H9 (cell line): ENCODE measurements around the gene ERICH6. TPM values are rescaled to one million over a fixed set of nuclear protein-coding genes. Genes with fewer than 3 reads are reported as not detected.

Experiments
- DNase-seq: peaks from one replicate; pipeline ENCODE4 v3.0.0-alpha.2; 2017
- H2AFZ ChIP-seq: one replicate; pipeline ENCODE4 v1.6.1; 2013; ENCODE audit warnings: mild to moderate bottlenecking, low read length, control low read depth, moderate library complexity
- H2AK5ac ChIP-seq: 2 replicates; pipeline ENCODE4 v1.6.1; 2013; ENCODE audit warnings: low read length, control low read depth, mixed read lengths; ENCODE audit not compliant: insufficient read length
- H2BK120ac ChIP-seq: one replicate; pipeline ENCODE4 v1.6.1; 2013; ENCODE audit warnings: low read depth, mild to moderate bottlenecking, low read length, control low read depth, inconsistent platforms; ENCODE audit not compliant: poor library complexity, severe bottlenecking
- H2BK12ac ChIP-seq: 2 replicates; pipeline ENCODE4 v1.6.1; 2013; ENCODE audit warnings: low read length, control low read depth, mixed read lengths, low read depth; ENCODE audit not compliant: insufficient read length
- H2BK15ac ChIP-seq: 2 replicates; pipeline ENCODE4 v1.6.1; 2013; ENCODE audit warnings: low read depth, low read length, control low read depth
- H2BK20ac ChIP-seq: one replicate; pipeline ENCODE4 v1.6.1; 2013; ENCODE audit warnings: low read depth, mild to moderate bottlenecking, low read length, control low read depth, inconsistent platforms; ENCODE audit not compliant: poor library complexity, severe bottlenecking
- H2BK5ac ChIP-seq: 2 replicates; pipeline ENCODE4 v1.6.1; 2013; ENCODE audit warnings: low read length, control low read depth, mixed read lengths; ENCODE audit not compliant: insufficient read length
- H3K14ac ChIP-seq: 2 replicates; pipeline ENCODE4 v1.6.1; 2013; ENCODE audit warnings: low read length, control low read depth; ENCODE audit not compliant: insufficient read depth
- H3K18ac ChIP-seq: 2 replicates; pipeline ENCODE4 v1.6.1; 2013; ENCODE audit warnings: low read depth, mild to moderate bottlenecking, mixed read lengths, low read length, control low read depth; ENCODE audit not compliant: insufficient read length
- H3K23ac ChIP-seq: 2 replicates; pipeline ENCODE4 v1.6.1; 2013; ENCODE audit warnings: low read length, control low read depth, mixed read lengths, low read depth; ENCODE audit not compliant: insufficient read length
- H3K23me2 ChIP-seq: 2 replicates; pipeline ENCODE4 v1.6.1; 2013; ENCODE audit warnings: low read depth, mild to moderate bottlenecking, mixed read lengths, low read length, control low read depth; ENCODE audit not compliant: insufficient read length, poor library complexity, severe bottlenecking
- H3K27ac ChIP-seq: 2 replicates; pipeline ENCODE4 v1.5.1; 2013; ENCODE audit warnings: low read length, control low read depth, mixed read lengths, low read depth; ENCODE audit not compliant: insufficient read length
- H3K27me3 ChIP-seq: 2 replicates; pipeline ENCODE4 v1.6.1; 2013; ENCODE audit warnings: low read length, control low read depth, inconsistent platforms; ENCODE audit not compliant: insufficient read depth
- H3K4ac ChIP-seq: 2 replicates; pipeline ENCODE4 v1.6.1; 2013; ENCODE audit warnings: low read depth, mild to moderate bottlenecking, control low read depth, inconsistent platforms, low read length, moderate library complexity
- H3K4me1 ChIP-seq: 2 replicates; pipeline ENCODE4 v1.6.1; 2013; ENCODE audit warnings: low read length, control low read depth, inconsistent platforms; ENCODE audit not compliant: insufficient read depth
- H3K4me2 ChIP-seq: 2 replicates; pipeline ENCODE4 v1.6.1; 2013; ENCODE audit warnings: low read length, control low read depth, mixed read lengths; ENCODE audit not compliant: insufficient read length, insufficient read depth
- H3K56ac ChIP-seq: 2 replicates; pipeline ENCODE4 v1.6.1; 2013; ENCODE audit warnings: low read depth, mild to moderate bottlenecking, mixed read lengths, low read length, control low read depth; ENCODE audit not compliant: insufficient read length
- H3K79me1 ChIP-seq: 2 replicates; pipeline ENCODE4 v1.6.1; 2013; ENCODE audit warnings: low read depth, mild to moderate bottlenecking, moderate library complexity, low read length, control low read depth, inconsistent platforms; ENCODE audit not compliant: insufficient read depth, poor library complexity, severe bottlenecking
- H3K79me2 ChIP-seq: 2 replicates; pipeline ENCODE4 v1.6.1; 2013; ENCODE audit warnings: low read length, control low read depth, inconsistent platforms; ENCODE audit not compliant: insufficient read depth
- H3K9ac ChIP-seq: 2 replicates; pipeline ENCODE4 v1.6.1; 2013; ENCODE audit warnings: low read length, control low read depth, mixed read lengths; ENCODE audit not compliant: insufficient read length; ENCODE audit errors: extremely low read depth
- H3K9me3 ChIP-seq: one replicate; pipeline ENCODE4 v1.6.1; 2013; ENCODE audit warnings: low read depth, low read length, inconsistent platforms; ENCODE audit not compliant: control insufficient read depth
- H3T11ph ChIP-seq: one replicate; pipeline ENCODE4 v1.6.1; 2013; ENCODE audit warnings: mild to moderate bottlenecking, low read length, control low read depth, inconsistent platforms
- H4K20me1 ChIP-seq: one replicate; pipeline ENCODE4 v1.6.1; 2013; ENCODE audit not compliant: control insufficient read depth, insufficient read length, insufficient read depth
- H4K5ac ChIP-seq: 2 replicates; pipeline ENCODE4 v1.6.1; 2013; ENCODE audit warnings: low read depth, mild to moderate bottlenecking, mixed read lengths, low read length, control low read depth; ENCODE audit not compliant: insufficient read length
- H4K8ac ChIP-seq: replicated peaks from 2 replicates; pipeline ENCODE4 v1.6.1; 2013; ENCODE audit warnings: low read length, control low read depth, mixed read lengths, low read depth; ENCODE audit not compliant: insufficient read length
- H4K91ac ChIP-seq: 2 replicates; pipeline ENCODE4 v1.6.1; 2013; ENCODE audit warnings: low read depth, mild to moderate bottlenecking, moderate library complexity, mixed read lengths, low read length, control low read depth; ENCODE audit not compliant: insufficient read length
- H3K27ac Mint-ChIP-seq, 3 experiments: 2 replicates in 2 of 3; 3 replicates in 1 of 3; pipeline ENCODE4 v1.8.0; 2020 to 2021; ENCODE audit warnings: mixed read lengths in 3 of 3, mild to moderate bottlenecking in 1 of 3, moderate library complexity in 1 of 3
- H3K27me3 Mint-ChIP-seq: 2 replicates; pipeline ENCODE4 v1.8.0; 2021; ENCODE audit warnings: low read depth, mild to moderate bottlenecking, moderate library complexity, mixed read lengths
- H3K36me3 Mint-ChIP-seq, 3 experiments: 2 replicates in 2 of 3; 3 replicates in 1 of 3; pipeline ENCODE4 v1.8.0; 2020 to 2021; ENCODE audit warnings: low read depth in 3 of 3, mixed read lengths in 3 of 3; ENCODE audit not compliant: insufficient read depth in 1 of 3
- H3K4me1 Mint-ChIP-seq, 2 experiments: 2 replicates each; pipeline ENCODE4 v1.8.0; 2020; ENCODE audit warnings: mixed read lengths in 2 of 2
- H3K4me3 Mint-ChIP-seq, 2 experiments: 2 replicates in 1 of 2; 3 replicates in 1 of 2; pipeline ENCODE4 v1.8.0; 2020 to 2021; ENCODE audit warnings: mild to moderate bottlenecking in 2 of 2, mixed read lengths in 2 of 2, moderate library complexity in 1 of 2
- H3K9me3 Mint-ChIP-seq, 2 experiments: 2 replicates in 1 of 2; 3 replicates in 1 of 2; pipeline ENCODE4 v1.8.0; 2020; ENCODE audit warnings: mild to moderate bottlenecking in 2 of 2, mixed read lengths in 2 of 2, moderate library complexity in 1 of 2
- WGBS: extraction: QIAGEN DNeasy Blood & Tissue Kit; methylation state at CpG from one replicate; pipeline ENCODE4 v1.1.7; 2013; ENCODE audit warnings: missing lambda C conversion rate, low lambda C conversion rate, mixed read lengths; ENCODE audit not compliant: insufficient read length; ENCODE audit errors: extremely low coverage; 5-methylcytosine and 5-hydroxymethylcytosine counted together
- total RNA-seq: library from RNA; stranded (reverse); gene quantifications from 2 replicates; pipeline ENCODE4 v1.2.1, GENCODE V29; 2021
- TF ChIP-seq, protein P1 (sequence below): fragments of 200-600 bp; sonication (generic); conservative IDR thresholded peaks from 3 replicates; pipeline ENCODE4 v1.8.0; 2021; ENCODE audit warnings: antibody characterized with exemption, mild to moderate bottlenecking

The ERICH6 gene
- total RNA-seq, 1 experiment from 2014 or later: not detected

DNA sequence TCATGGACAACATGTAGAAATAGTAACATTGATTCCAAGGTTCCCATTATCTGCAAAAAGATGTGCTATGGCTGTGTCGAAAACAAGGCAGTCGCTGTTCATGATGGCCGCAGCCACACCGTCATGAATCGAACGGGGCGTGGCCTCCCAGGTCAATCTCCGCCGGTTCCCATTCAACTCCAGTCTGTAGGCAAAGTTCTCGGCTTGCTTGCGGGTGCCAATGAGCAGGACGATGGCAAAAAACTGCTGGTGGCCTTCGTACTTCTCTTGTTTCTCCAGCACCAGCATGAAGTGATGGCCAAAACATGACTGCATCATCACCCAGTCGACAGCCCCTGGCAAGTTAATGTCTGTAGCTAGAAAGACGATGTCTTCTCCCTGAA is 38.4 kb upstream of the ERICH6 start:
- Mint-ChIP-seq H3K27me3 (no peaks in the 10 kb centered on the region), H3K36me3 (peaks cover 0 to 4% (median 4%) of the 10 kb centered on the region in 3 experiments; a peak in 4 of 7 replicates), H3K27ac (no peak overlapping the region), H3K4me3 (no peak overlapping the region), H3K9me3 (no peaks in the 10 kb centered on the region), H3K4me1 (peaks cover 25 to 28% of the 10 kb centered on the region in 2 experiments)
- H2BK120ac ChIP-seq: no peak overlapping the region
- H3K23ac ChIP-seq: no peak overlapping the region
- H3K79me2 ChIP-seq: no peaks in the 10 kb centered on the region; the same call in 1 of the 2 replicates
- no peak overlapping the region for H3K4ac ChIP-seq
- DNase-seq: no peak
- no peaks in the 10 kb centered on the region for H4K20me1 ChIP-seq
- no peak overlapping the region for H3T11ph ChIP-seq
- H3K14ac ChIP-seq: no peak overlapping the region; the same call in 1 of the 2 replicates
- no peak overlapping the region for H3K4me2 ChIP-seq
- no peak overlapping the region for H4K5ac ChIP-seq
- no peak overlapping the region for H3K56ac ChIP-seq
- no peak overlapping the region for H4K91ac ChIP-seq
- no peak overlapping the region for H2AFZ ChIP-seq
- no peak overlapping the region for H2AK5ac ChIP-seq
- H3K27me3 ChIP-seq: no peaks in the 10 kb centered on the region
- no peak overlapping the region for H2BK15ac ChIP-seq
- H3K18ac ChIP-seq: no peak overlapping the region
- no peaks in the 10 kb centered on the region for H3K9me3 ChIP-seq
- no CpG with 5 or more reads among the region's 15 CpGs for WGBS
- H4K8ac ChIP-seq: no peak overlapping the region
- TF ChIP-seq, protein P1, sequence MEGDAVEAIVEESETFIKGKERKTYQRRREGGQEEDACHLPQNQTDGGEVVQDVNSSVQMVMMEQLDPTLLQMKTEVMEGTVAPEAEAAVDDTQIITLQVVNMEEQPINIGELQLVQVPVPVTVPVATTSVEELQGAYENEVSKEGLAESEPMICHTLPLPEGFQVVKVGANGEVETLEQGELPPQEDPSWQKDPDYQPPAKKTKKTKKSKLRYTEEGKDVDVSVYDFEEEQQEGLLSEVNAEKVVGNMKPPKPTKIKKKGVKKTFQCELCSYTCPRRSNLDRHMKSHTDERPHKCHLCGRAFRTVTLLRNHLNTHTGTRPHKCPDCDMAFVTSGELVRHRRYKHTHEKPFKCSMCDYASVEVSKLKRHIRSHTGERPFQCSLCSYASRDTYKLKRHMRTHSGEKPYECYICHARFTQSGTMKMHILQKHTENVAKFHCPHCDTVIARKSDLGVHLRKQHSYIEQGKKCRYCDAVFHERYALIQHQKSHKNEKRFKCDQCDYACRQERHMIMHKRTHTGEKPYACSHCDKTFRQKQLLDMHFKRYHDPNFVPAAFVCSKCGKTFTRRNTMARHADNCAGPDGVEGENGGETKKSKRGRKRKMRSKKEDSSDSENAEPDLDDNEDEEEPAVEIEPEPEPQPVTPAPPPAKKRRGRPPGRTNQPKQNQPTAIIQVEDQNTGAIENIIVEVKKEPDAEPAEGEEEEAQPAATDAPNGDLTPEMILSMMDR: no peak
- H3K4me1 ChIP-seq: no peaks in the 10 kb centered on the region
- no peak overlapping the region for H2BK20ac ChIP-seq
- H3K27ac ChIP-seq: no peak overlapping the region
- no peaks in the 10 kb centered on the region for H3K23me2 ChIP-seq
- no peak overlapping the region for H2BK12ac ChIP-seq
- no peak overlapping the region for H2BK5ac ChIP-seq
- H3K9ac ChIP-seq: no peak overlapping the region
- no peaks in the 10 kb centered on the region for H3K79me1 ChIP-seq
